Duodenal mucosa (tissue), 2 donors: ENCODE results near the gene LRRC31.

ENCODE experiments used
- H3K27ac ChIP-seq: one replicate; pipeline ENCODE4 v1.7.0; 2013; ENCODE audit warnings: low read depth, low read length
- H3K27me3 ChIP-seq, 2 donors: one replicate each; pipeline ENCODE4 v1.7.0; 2013; ENCODE audit warnings: low read length in 2 of 2, control low read depth in 1 of 2; ENCODE audit not compliant: insufficient read depth in 2 of 2, control insufficient read depth in 1 of 2
- H3K36me3 ChIP-seq, 2 donors: one replicate each; pipeline ENCODE4 v1.7.0; 2013; ENCODE audit warnings: low read length in 2 of 2, control low read depth in 1 of 2; ENCODE audit not compliant: insufficient read depth in 2 of 2, control insufficient read depth in 1 of 2
- H3K4me1 ChIP-seq, 2 donors: one replicate each; pipeline ENCODE4 v1.7.0; 2013; ENCODE audit warnings: low read length in 2 of 2, control low read depth in 1 of 2; ENCODE audit not compliant: insufficient read depth in 2 of 2, control insufficient read depth in 1 of 2
- H3K4me3 ChIP-seq, 2 donors: one replicate each; pipeline ENCODE4 v1.7.0; 2013; ENCODE audit warnings: low read length in 2 of 2, low read depth in 1 of 2
- H3K9ac ChIP-seq, 2 donors: one replicate each; pipeline ENCODE4 v1.7.0; 2013; ENCODE audit warnings: low read length in 2 of 2, low read depth in 1 of 2
- H3K9me3 ChIP-seq, 2 donors: one replicate each; pipeline ENCODE4 v1.7.0; 2013; ENCODE audit warnings: low read length in 2 of 2, control low read depth in 1 of 2; ENCODE audit not compliant: control insufficient read depth in 1 of 2

The LRRC31 gene

GRCh38 chr3:169865176-169865767 lies 4.5 kb downstream of the LRRC31 start:
- Histone ChIP-seq H3K9ac (no peak overlapping the region), H3K27me3 (no peaks in the 10 kb centered on the region), H3K4me3 (peak overlapping the region in 1 of 2 donors; percentile 21), H3K9me3 (no peaks in the 10 kb centered on the region), H3K4me1 (peaks cover 15 to 20% of the 10 kb centered on the region in 2 donors), H3K27ac (no peak overlapping the region), H3K36me3 (peaks cover 0 to 10% of the 10 kb centered on the region in 2 donors)

DNA sequence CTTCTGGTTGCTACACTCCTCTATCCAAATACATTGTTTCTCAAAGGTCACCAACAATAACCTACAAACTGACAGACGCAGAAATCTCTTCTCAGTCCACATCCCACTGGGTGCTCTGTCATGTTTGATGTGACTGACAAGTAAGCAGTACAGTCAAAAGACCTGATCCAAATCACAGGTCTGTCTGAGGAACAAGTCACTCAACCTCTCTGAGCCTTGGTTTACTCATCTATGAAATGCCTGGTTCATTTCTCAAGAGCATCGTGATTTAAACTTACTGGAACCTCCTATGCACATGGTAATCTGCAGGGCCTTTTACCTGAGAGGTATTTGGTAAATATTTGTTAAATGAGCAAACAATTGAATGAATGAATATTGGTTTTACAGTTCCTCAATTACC lies 5.5 kb downstream of the LRRC31 start:
- Histone ChIP-seq H3K4me1 (peaks cover 13 to 17% of the 10 kb centered on the region in 2 donors), H3K4me3 (no peak overlapping the region), H3K9me3 (no peaks in the 10 kb centered on the region), H3K27me3 (no peaks in the 10 kb centered on the region), H3K36me3 (peaks cover 3 to 10% of the 10 kb centered on the region in 2 donors), H3K27ac (no peak overlapping the region), H3K9ac (no peak overlapping the region)

GRCh38 chr3:169863458-169863899 lies 6.3 kb downstream of the LRRC31 start:
- H3K36me3 ChIP-seq = peaks cover 3 to 10% of the 10 kb centered on the region in 2 donors
- H3K9ac ChIP-seq = no peak overlapping the region
- peaks cover 13 to 17% of the 10 kb centered on the region in 2 donors for H3K4me1 ChIP-seq
- H3K4me3 ChIP-seq = no peak overlapping the region
- H3K27me3 ChIP-seq = no peaks in the 10 kb centered on the region
- no peak overlapping the region for H3K27ac ChIP-seq
- H3K9me3 ChIP-seq = no peaks in the 10 kb centered on the region

DNA sequence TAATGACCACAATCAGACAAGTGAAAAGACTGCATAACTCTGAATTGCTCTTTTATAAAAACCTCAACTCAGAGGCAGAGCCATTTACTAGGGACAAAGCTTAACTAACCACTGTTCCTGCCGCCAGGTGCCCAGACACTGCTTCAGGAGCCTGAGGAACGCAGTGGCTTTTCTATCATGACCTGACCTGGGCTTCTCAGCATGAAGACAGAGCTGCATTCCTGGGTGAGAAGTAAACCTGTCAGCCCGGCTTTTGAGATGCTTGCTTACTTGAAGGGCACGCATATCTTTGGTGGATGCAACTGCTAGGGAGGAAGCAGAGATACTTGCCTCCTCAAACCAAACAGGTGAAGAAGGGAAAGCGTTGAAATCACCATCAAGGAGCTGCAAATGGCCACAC lies 7.9 kb downstream of the LRRC31 start:
- Histone ChIP-seq H3K36me3 (peaks cover 8 to 10% of the 10 kb centered on the region in 2 donors), H3K4me3 (no peak overlapping the region), H3K9me3 (no peaks in the 10 kb centered on the region), H3K27ac (no peak overlapping the region), H3K27me3 (no peaks in the 10 kb centered on the region), H3K4me1 (peaks cover 13 to 17% of the 10 kb centered on the region in 2 donors), H3K9ac (no peak overlapping the region)

- H3K27ac ChIP-seq = no peak overlapping the region
- H3K27me3 ChIP-seq = no peaks in the 10 kb centered on the region
- H3K9me3 ChIP-seq = no peaks in the 10 kb centered on the region
- H3K4me3 ChIP-seq = no peak overlapping the region
- no peak overlapping the region for H3K9ac ChIP-seq
- H3K36me3 ChIP-seq = peaks cover 10 to 31% of the 10 kb centered on the region in 2 donors
- no peaks in the 10 kb centered on the region for H3K4me1 ChIP-seq
These were observed 11.9 kb downstream of the LRRC31 start for GRCh38 chr3:169857811-169858210.

GRCh38 chr3:169855514-169855913 lies 14.2 kb downstream of the LRRC31 start:
- Histone ChIP-seq H3K4me3 (no peak overlapping the region), H3K9me3 (no peaks in the 10 kb centered on the region), H3K27me3 (no peaks in the 10 kb centered on the region), H3K4me1 (no peaks in the 10 kb centered on the region), H3K9ac (no peak overlapping the region), H3K27ac (no peak overlapping the region), H3K36me3 (peaks cover under 1 to 31% of the 10 kb centered on the region in 2 donors)

GRCh38 chr3:169850618-169851017 lies 19.1 kb downstream of the LRRC31 start:
- no peaks in the 10 kb centered on the region for H3K27me3 ChIP-seq
- H3K36me3 ChIP-seq = peaks cover 0 to 23% of the 10 kb centered on the region in 2 donors
- no peak overlapping the region for H3K27ac ChIP-seq
- H3K9me3 ChIP-seq = no peaks in the 10 kb centered on the region
- H3K4me1 ChIP-seq = no peaks in the 10 kb centered on the region
- H3K4me3 ChIP-seq = no peak overlapping the region
- H3K9ac ChIP-seq = no peak overlapping the region

DNA sequence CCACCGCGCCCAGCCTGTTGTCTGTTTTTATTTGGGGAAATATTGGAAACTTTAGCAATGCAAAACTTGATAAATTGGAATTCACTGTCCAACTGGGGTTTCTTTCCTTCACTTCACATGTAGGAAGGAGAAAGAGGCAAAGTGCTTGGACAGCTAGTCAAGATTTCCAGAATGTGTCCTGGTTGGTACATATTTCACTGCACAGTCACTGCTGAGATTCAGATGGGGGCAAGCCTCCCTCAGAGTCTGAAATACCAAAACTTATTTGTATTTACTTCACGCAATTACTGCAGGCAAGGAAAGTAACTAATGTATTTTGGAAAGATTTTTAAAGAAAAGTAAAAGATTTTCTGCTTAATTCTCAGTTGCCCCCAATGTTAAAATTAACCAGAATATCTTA lies 21.0 kb downstream of the LRRC31 start:
- no peak overlapping the region for H3K27ac ChIP-seq
- no peaks in the 10 kb centered on the region for H3K27me3 ChIP-seq
- H3K9me3 ChIP-seq = no peaks in the 10 kb centered on the region
- no peak overlapping the region for H3K4me3 ChIP-seq
- H3K4me1 ChIP-seq = no peaks in the 10 kb centered on the region
- H3K9ac ChIP-seq = no peak overlapping the region
- H3K36me3 ChIP-seq = peaks cover 0 to 7% of the 10 kb centered on the region in 2 donors

DNA sequence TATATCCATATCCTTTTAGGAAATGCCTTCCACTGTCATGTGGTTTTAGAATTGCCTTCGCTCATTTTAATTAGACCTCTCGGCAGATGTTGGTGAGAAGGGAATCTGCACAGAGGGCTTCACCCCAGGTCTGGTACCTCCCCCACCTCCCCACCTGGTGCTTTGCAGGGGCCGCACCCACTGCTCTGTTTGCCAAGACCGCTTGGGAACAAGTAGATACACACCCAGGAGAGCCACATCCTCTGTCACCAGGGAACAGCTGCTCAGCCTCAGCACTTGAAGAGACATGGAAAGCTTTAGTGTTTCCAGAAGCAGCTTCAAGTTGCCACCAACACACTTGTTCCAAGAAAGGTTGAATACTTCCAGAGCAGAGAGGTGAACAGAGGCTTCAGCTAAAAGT lies 21.8 kb downstream of the LRRC31 start:
- Histone ChIP-seq H3K27ac (no peak overlapping the region), H3K9ac (no peak overlapping the region), H3K9me3 (no peaks in the 10 kb centered on the region), H3K4me3 (no peak overlapping the region), H3K27me3 (no peaks in the 10 kb centered on the region), H3K4me1 (no peaks in the 10 kb centered on the region), H3K36me3 (peaks cover 0 to 3% of the 10 kb centered on the region in 2 donors)

GRCh38 chr3:169846458-169847193 lies 23.1 kb downstream of the LRRC31 start:
- H3K9me3 ChIP-seq = no peaks in the 10 kb centered on the region
- H3K9ac ChIP-seq = no peak overlapping the region
- H3K27ac ChIP-seq = no peak overlapping the region
- no peak overlapping the region for H3K4me3 ChIP-seq
- H3K36me3 ChIP-seq = peaks cover 0 to 3% of the 10 kb centered on the region in 2 donors
- H3K4me1 ChIP-seq = no peaks in the 10 kb centered on the region
- H3K27me3 ChIP-seq = no peaks in the 10 kb centered on the region
